ENCODE measurements around the gene LYRM1.

DNA sequence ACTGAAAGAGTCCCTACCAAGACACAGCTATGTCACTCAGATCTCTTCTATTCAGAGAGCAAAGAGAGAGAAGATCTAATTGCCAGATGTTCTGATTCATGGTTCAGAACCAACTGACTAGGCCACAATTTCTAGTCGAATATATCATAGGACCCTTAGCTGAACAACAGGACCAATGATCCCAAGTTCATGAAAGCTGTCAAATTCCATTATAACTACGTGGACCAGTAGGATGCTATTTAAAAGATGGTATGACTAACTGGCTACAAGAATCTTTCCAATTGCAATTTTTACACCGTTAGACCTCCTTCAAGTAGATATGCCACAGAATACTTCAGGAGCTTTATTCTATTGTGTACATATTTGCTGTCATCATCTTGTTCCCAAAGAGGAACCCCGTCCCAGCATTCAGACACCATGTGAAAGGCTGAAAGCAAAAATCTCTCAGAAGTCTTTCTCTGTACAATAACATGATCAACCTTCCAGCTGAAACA is 26.4 kb upstream of the LYRM1 start:
- TF ChIP-seq, protein P1, sequence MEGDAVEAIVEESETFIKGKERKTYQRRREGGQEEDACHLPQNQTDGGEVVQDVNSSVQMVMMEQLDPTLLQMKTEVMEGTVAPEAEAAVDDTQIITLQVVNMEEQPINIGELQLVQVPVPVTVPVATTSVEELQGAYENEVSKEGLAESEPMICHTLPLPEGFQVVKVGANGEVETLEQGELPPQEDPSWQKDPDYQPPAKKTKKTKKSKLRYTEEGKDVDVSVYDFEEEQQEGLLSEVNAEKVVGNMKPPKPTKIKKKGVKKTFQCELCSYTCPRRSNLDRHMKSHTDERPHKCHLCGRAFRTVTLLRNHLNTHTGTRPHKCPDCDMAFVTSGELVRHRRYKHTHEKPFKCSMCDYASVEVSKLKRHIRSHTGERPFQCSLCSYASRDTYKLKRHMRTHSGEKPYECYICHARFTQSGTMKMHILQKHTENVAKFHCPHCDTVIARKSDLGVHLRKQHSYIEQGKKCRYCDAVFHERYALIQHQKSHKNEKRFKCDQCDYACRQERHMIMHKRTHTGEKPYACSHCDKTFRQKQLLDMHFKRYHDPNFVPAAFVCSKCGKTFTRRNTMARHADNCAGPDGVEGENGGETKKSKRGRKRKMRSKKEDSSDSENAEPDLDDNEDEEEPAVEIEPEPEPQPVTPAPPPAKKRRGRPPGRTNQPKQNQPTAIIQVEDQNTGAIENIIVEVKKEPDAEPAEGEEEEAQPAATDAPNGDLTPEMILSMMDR (IDR thresholded peaks at IDR 0.05 in 4 of 5, conservative IDR thresholded peaks at IDR 0.05 in 1 of 5): no peak
- TF ChIP-seq POLR2A (IDR thresholded peaks at IDR 0.05): no peak
